Measurements from ENCODE around the gene FLOT1.

- TF ChIP-seq EZH2phosphoT487 (IDR thresholded peaks at IDR 0.05; ENCODE audit: borderline replicate concordance, low read depth, low read length) (no peak), CTCF (conservative IDR thresholded peaks at IDR 0.05; ENCODE audit: low read length) (no peak)
These were observed 16.6 kb downstream of the FLOT1 start for GRCh38 chr6:30725713-30726505.
